Stimulated activated naive CD8-positive, alpha-beta T cell treated with anti-CD3 and anti-CD28 coated beads, Interleukin-15, Interleukin-2, amounts not matched to agents 100 ng/mL and 50 ng/mL, for 24 hours (primary cell): ENCODE measurements around the gene CHD1L.
A peak's percentile ranks its signal among the peaks of the same experiment; 100 is the strongest.
"Not testable (repeated sequence)": the region's sequence is repeated elsewhere in the genome, so short reads cannot be mapped to it uniquely, and the experiment has no call there.

Experiments used
- H3K27ac Mint-ChIP-seq: one replicate; pipeline ENCODE4 v1.8.0; 2021; ENCODE audit warnings: mild to moderate bottlenecking, mixed read lengths
- H3K27me3 Mint-ChIP-seq: one replicate; pipeline ENCODE4 v1.8.0; 2021; ENCODE audit warnings: mixed read lengths
- H3K36me3 Mint-ChIP-seq: one replicate; pipeline ENCODE4 v1.8.0; 2021; ENCODE audit warnings: low read depth, mixed read lengths
- H3K4me1 Mint-ChIP-seq: one replicate; pipeline ENCODE4 v1.8.0; 2021; ENCODE audit warnings: low read depth, mixed read lengths
- H3K4me3 Mint-ChIP-seq: one replicate; pipeline ENCODE4 v1.8.0; 2021; ENCODE audit warnings: mild to moderate bottlenecking, mixed read lengths
- H3K9me3 Mint-ChIP-seq: one replicate; pipeline ENCODE4 v1.8.0; 2021; ENCODE audit warnings: mixed read lengths

Gene CHD1L

DNA sequence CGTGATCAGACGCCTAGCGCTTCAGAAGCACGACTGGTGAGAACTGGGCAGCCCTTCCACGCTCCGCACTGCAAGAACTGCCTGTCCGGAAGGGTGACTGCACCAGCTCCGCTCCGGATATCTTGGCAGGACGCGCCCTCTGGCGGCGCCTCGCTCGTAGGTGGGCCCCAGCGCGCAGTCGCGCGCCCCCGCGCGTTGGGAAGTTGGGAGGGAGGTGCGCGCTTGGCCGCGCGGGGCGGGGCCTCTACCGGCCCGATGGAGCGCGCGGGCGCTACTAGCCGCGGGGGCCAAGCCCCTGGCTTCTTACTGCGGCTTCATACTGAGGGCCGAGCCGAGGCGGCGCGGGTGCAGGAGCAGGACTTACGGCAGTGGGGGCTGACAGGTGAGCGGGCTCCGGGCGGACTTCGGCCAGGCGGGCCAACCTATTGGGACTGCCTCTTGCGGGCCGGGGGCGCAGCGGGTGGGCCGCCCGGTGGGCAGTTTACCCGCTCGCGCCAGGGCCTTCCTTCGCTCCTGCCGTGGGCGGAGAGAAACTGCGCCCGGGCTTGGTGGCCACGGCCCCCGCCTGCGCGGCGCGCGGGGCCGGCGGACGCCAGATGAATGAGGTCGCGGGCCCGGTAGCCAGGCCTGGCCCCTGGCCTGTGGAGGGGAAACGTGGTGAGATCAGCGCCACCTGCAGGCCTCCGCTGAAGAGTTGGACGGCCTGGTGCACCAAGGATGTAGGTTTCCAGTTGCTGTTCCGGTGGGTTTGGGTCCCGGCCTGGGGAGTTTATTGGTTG is at the start of gene CHD1L:
TSS of gene CHD1L (plus strand) at position 236 of the 779 bp plus-strand sequence. CDS start at position 256, 20 bp downstream.
- H3K4me3 Mint-ChIP-seq, result peak within 1 kb of the TSS; percentile 87
- peak within 1 kb of the TSS; percentile 88 for H3K27ac Mint-ChIP-seq
- H3K9me3 Mint-ChIP-seq, result no peaks in the 10 kb centered on the region
- peaks cover 27% of the 10 kb centered on the region for H3K36me3 Mint-ChIP-seq
- H3K27me3 Mint-ChIP-seq, result peaks cover 5% of the 10 kb centered on the region
- H3K4me1 Mint-ChIP-seq, result peaks cover 51% of the 10 kb centered on the region

GRCh38 chr1:147197324-147197723 is 45.2 kb upstream of the CHD1L start:
- not testable (repeated sequence) for H3K27me3 Mint-ChIP-seq, H3K4me1 Mint-ChIP-seq, H3K4me3 Mint-ChIP-seq, H3K9me3 Mint-ChIP-seq, H3K36me3 Mint-ChIP-seq, H3K27ac Mint-ChIP-seq

DNA sequence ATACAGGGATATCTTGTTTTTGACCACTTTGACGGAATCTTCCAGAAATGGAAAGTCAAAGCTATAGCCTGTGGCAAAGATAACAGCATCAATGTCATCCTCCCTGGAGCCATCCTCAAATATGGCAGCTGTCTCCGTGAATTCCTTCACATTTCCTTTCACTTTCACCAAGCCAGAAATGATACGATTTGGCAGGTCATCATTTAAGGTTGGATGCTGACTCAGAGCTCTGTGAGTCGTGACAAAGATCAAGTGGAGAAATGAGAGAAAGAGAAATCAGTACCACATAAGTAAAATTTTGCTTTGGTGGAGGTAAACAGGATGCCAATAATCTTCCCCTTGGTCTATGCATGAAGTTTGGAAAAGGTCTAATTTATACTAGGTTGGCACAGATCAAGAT is 41.2 kb upstream of the CHD1L start:
- Mint-ChIP-seq H3K9me3 (no peaks in the 10 kb centered on the region), H3K27me3 (no peaks in the 10 kb centered on the region), H3K4me1 (peaks cover 15% of the 10 kb centered on the region), H3K36me3 (peaks cover 9% of the 10 kb centered on the region), H3K4me3 (no peak overlapping the region), H3K27ac (no peak overlapping the region)

GRCh38 chr1:147201786-147202185 is 40.7 kb upstream of the CHD1L start:
- Mint-ChIP-seq H3K27ac (no peak overlapping the region), H3K4me3 (no peak overlapping the region), H3K27me3 (no peaks in the 10 kb centered on the region), H3K9me3 (no peaks in the 10 kb centered on the region), H3K4me1 (peaks cover 15% of the 10 kb centered on the region), H3K36me3 (peaks cover 9% of the 10 kb centered on the region)

DNA sequence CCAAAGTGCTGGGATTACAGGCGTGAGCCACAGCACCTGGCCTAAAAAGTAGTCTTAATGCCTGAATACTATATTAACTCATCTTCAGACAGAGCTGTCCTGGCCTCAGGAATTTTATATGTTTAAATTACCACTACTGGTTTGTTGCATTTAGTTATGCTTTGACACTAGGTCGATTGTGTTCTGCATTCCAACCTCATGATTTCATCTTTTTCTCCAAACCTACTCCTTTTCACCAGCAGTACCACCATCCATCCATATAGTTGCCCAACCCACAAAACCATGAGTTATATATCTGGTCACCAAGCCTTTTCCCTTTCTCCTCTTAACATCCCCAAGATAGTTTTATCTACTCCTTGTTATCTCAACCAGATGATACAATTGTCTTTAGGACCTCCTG is 39.9 kb upstream of the CHD1L start:
- H3K27ac Mint-ChIP-seq, result no peak overlapping the region
- no peak overlapping the region for H3K4me3 Mint-ChIP-seq
- H3K4me1 Mint-ChIP-seq, result peaks cover 15% of the 10 kb centered on the region
- H3K36me3 Mint-ChIP-seq, result peaks cover 9% of the 10 kb centered on the region
- no peaks in the 10 kb centered on the region for H3K9me3 Mint-ChIP-seq
- no peaks in the 10 kb centered on the region for H3K27me3 Mint-ChIP-seq

- Mint-ChIP-seq H3K36me3 (peaks cover 9% of the 10 kb centered on the region), H3K9me3 (no peaks in the 10 kb centered on the region), H3K4me3 (no peak overlapping the region), H3K27ac (no peak overlapping the region), H3K4me1 (peaks cover 15% of the 10 kb centered on the region), H3K27me3 (no peaks in the 10 kb centered on the region)
Observed at GRCh38 chr1:147204080-147204479, 38.4 kb upstream of the CHD1L start.

- H3K4me1 Mint-ChIP-seq, result peaks cover 11% of the 10 kb centered on the region
- peaks cover 9% of the 10 kb centered on the region for H3K36me3 Mint-ChIP-seq
- H3K4me3 Mint-ChIP-seq, result no peak overlapping the region
- no peak overlapping the region for H3K27ac Mint-ChIP-seq
- H3K27me3 Mint-ChIP-seq, result no peaks in the 10 kb centered on the region
- no peaks in the 10 kb centered on the region for H3K9me3 Mint-ChIP-seq
Observed at GRCh38 chr1:147207192-147207591, 35.3 kb upstream of the CHD1L start.

- peaks cover 10% of the 10 kb centered on the region for H3K4me1 Mint-ChIP-seq
- peaks cover 6% of the 10 kb centered on the region for H3K36me3 Mint-ChIP-seq
- H3K27me3 Mint-ChIP-seq, result no peaks in the 10 kb centered on the region
- no peaks in the 10 kb centered on the region for H3K9me3 Mint-ChIP-seq
- H3K4me3 Mint-ChIP-seq, result no peak overlapping the region
- H3K27ac Mint-ChIP-seq, result no peak overlapping the region
Observed at GRCh38 chr1:147208619-147209018, 33.9 kb upstream of the CHD1L start.

DNA sequence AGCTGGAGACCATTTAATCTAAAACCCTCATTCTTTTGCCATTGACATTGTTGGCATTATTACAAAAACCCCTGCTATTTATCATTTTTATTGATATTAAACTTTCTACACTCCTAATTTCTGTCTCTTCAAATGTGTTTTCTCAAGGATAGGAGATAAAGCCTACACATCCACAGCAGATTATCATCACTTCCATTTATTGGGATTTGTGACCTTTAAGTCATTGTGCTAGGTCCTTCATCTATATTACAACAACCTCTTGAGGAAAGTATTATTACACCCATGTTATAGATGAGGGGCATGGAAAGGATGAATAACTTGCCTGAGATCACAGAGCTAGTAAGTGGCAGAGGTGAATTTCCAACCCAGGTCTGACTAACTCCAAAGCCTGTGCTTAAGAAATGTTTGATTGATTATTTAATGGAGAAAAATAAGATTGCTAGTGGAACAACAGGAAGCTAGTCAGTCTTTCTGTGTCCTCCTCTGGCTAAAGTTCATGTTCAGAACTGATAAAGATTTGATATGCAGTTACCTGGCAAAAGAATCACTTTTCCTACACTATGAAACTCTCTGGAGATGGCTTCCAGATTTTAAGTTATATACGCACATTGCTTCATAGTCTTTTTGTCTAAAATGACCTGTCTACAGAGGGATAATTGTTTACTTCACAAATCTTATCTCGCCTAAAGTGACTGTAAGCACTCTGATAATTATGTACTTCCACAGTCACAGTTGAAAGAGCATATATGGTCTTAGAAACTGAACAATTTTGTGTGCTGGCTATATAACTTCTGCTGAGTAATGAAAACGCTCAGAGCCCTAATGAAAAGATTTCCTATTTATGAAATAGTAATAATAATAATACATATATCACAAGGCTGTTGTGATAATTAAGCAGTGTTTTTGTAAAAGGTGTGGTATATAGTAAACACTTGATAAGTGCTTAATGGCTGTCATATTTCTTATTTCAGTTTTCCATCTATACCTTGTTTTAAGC is 32.4 kb upstream of the CHD1L start:
- Mint-ChIP-seq H3K4me3 (no peak overlapping the region), H3K36me3 (no peaks in the 10 kb centered on the region)

GRCh38 chr1:147210987-147211386 is 31.5 kb upstream of the CHD1L start:
- H3K27me3 Mint-ChIP-seq, result no peaks in the 10 kb centered on the region
- H3K9me3 Mint-ChIP-seq, result no peaks in the 10 kb centered on the region
- H3K27ac Mint-ChIP-seq, result no peak overlapping the region
- no peaks in the 10 kb centered on the region for H3K36me3 Mint-ChIP-seq
- no peaks in the 10 kb centered on the region for H3K4me1 Mint-ChIP-seq
- no peak overlapping the region for H3K4me3 Mint-ChIP-seq

More for the DNA sequence above, 32.4 kb upstream of the CHD1L start:
- no peaks in the 10 kb centered on the region for H3K27me3 Mint-ChIP-seq
- H3K27ac Mint-ChIP-seq, result no peak overlapping the region
- H3K9me3 Mint-ChIP-seq, result no peaks in the 10 kb centered on the region
- no peaks in the 10 kb centered on the region for H3K4me1 Mint-ChIP-seq

GRCh38 chr1:147211577-147211976 is 30.9 kb upstream of the CHD1L start:
- no peaks in the 10 kb centered on the region for H3K9me3 Mint-ChIP-seq
- no peaks in the 10 kb centered on the region for H3K4me1 Mint-ChIP-seq
- H3K36me3 Mint-ChIP-seq, result no peaks in the 10 kb centered on the region
- no peak overlapping the region for H3K27ac Mint-ChIP-seq
- H3K4me3 Mint-ChIP-seq, result no peak overlapping the region
- no peaks in the 10 kb centered on the region for H3K27me3 Mint-ChIP-seq

DNA sequence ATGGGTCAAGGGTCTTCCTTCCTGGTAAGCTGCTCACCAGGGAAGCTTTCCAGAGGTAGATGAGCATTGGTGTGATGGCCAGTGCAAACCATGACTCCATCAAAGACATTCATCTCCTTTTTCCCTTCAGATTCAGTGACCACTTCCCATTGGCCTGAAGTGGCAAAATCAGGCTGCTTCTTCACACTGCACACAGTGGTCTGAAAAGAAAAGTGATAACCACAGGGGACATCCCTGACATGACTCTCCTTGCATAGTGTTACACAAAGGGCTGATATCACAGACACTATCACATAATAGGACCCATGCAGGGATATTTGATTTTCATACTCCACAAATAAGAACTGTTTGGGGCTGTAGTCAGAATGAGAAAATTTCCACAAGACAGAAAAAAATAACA is 29.2 kb upstream of the CHD1L start:
- Mint-ChIP-seq H3K9me3 (no peaks in the 10 kb centered on the region), H3K36me3 (no peaks in the 10 kb centered on the region), H3K27me3 (no peaks in the 10 kb centered on the region), H3K4me3 (no peak overlapping the region), H3K4me1 (no peaks in the 10 kb centered on the region), H3K27ac (no peak overlapping the region)

DNA sequence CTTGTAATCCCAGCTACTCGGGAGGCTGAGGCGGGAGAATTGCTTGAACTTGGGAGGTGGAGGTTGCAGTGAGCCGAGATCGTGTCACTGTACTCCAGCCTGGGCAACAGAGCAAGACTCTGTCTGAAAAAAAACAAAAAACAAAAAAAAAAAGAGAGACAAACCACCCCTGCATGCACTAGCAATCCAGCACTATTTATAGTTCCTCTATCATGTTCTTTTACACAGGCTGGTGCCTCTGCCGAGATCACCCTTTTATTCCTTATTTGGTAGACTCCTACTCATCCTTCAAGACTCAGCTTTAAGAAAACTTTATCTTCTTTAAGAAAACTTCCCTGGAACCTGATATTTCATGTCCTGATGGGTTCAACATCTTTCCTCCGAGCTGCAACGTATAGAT is 28.2 kb upstream of the CHD1L start:
- Mint-ChIP-seq H3K27ac (no peak overlapping the region), H3K27me3 (no peaks in the 10 kb centered on the region), H3K4me3 (no peak overlapping the region), H3K4me1 (no peaks in the 10 kb centered on the region), H3K9me3 (no peaks in the 10 kb centered on the region), H3K36me3 (no peaks in the 10 kb centered on the region)

- H3K9me3 Mint-ChIP-seq, result no peaks in the 10 kb centered on the region
- H3K27ac Mint-ChIP-seq, result no peak overlapping the region
Observed at GRCh38 chr1:147214842-147215539, 27.5 kb upstream of the CHD1L start.

DNA sequence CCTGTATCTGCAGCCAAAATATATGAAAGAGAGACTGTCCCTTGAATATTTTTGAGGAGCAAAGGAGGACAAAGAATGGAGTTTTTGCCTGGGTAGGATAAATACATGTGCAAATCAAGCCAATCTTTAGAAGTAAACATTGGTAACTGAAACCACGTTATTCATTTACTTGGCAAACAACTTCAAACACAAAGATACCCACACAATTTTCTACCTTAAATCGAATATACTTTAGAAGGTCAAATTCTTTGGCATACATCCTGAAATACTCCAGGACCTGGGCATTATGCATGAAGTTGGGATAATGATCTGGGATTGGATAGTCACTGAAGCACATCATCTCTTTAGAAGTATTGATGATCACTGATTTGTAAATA is 27.0 kb upstream of the CHD1L start:
- Mint-ChIP-seq H3K27me3 (no peaks in the 10 kb centered on the region), H3K4me1 (no peaks in the 10 kb centered on the region), H3K36me3 (no peaks in the 10 kb centered on the region), H3K9me3 (no peaks in the 10 kb centered on the region), H3K27ac (no peak overlapping the region), H3K4me3 (no peak overlapping the region)

More at GRCh38 chr1:147214842-147215539, 27.5 kb upstream of the CHD1L start:
- H3K4me1 Mint-ChIP-seq, result no peaks in the 10 kb centered on the region
- H3K36me3 Mint-ChIP-seq, result no peaks in the 10 kb centered on the region
- no peak overlapping the region for H3K4me3 Mint-ChIP-seq
- no peaks in the 10 kb centered on the region for H3K27me3 Mint-ChIP-seq
